ENCODE data around the gene PTBP1. TPM values are rescaled to one million over a fixed set of nuclear protein-coding genes. Genes with fewer than 3 reads are reported as not detected.

PTBP1 gene
- total and polyA plus RNA-seq, 2 of the 13 experiments (the other 11 are each of a cell fraction or from before 2014, with no cell fraction given) = 195 to 288 TPM

GRCh38 chr19:801861-802497 is 4.7 kb downstream of the PTBP1 start (continued):
- TF ChIP-seq LRRFIP1 (CRISPR knock-in tag; conservative IDR thresholded peaks at IDR 0.05) (no peak), NR0B2 (CRISPR knock-in tag; IDR thresholded peaks at IDR 0.05) (no peak), MYNN (CRISPR knock-in tag; IDR thresholded peaks at IDR 0.05; ENCODE audit: low read depth) (no peak), CHD2 (IDR thresholded peaks at IDR 0.05; ENCODE audit: low read depth, low read length) (no peak), SALL1 (CRISPR knock-in tag; IDR thresholded peaks at IDR 0.05) (no peak), ZSCAN29 (CRISPR knock-in tag; conservative IDR thresholded peaks at IDR 0.05) (no peak), ZBTB21 (CRISPR knock-in tag; IDR thresholded peaks at IDR 0.05) (no peak), SMAD3 (CRISPR knock-in tag; IDR thresholded peaks at IDR 0.05) (no peak), SNAPC4 (CRISPR knock-in tag; IDR thresholded peaks at IDR 0.05) (no peak), TBX3 (IDR thresholded peaks at IDR 0.05; ENCODE audit: borderline replicate concordance) (no peak), PLSCR1 (CRISPR knock-in tag; IDR thresholded peaks at IDR 0.05; ENCODE audit: borderline replicate concordance) (no peak), ZEB1 (IDR thresholded peaks at IDR 0.05; ENCODE audit: insufficient replicate concordance, low read depth) (no peak), AGO1 (IDR thresholded peaks at IDR 0.05; ENCODE audit: low read depth, low read length, poor library complexity, severe bottlenecking) (peak; percentile 15), ZNF563 (CRISPR knock-in tag; IDR thresholded peaks at IDR 0.05) (0 out of 2 replicates have a peak, but pooled peaks have one; percentile 23), HMGA1 (CRISPR knock-in tag; conservative IDR thresholded peaks at IDR 0.05) (no peak), AKAP8 (CRISPR knock-in tag; IDR thresholded peaks at IDR 0.05) (0 out of 2 replicates have a peak, but pooled peaks have one; percentile 30)
- TF ChIP-seq, protein P1, sequence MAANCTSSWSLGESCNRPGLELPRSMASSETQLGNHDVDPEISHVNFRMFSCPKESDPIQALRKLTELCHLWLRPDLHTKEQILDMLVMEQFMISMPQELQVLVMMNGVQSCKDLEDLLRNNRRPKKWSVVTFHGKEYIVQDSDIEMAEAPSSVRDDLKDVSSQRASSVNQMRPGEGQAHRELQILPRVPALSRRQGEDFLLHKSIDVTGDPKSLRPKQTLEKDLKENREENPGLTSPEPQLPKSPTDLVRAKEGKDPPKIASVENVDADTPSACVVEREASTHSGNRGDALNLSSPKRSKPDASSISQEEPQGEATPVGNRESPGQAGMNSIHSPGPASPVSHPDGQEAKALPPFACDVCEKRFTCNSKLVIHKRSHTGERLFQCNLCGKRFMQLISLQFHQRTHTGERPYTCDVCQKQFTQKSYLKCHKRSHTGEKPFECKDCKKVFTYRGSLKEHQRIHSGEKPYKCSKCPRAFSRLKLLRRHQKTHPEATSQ (CRISPR knock-in tag; IDR thresholded peaks at IDR 0.05; ENCODE audit: borderline replicate concordance) = no peak
- TF ChIP-seq, protein P2, sequence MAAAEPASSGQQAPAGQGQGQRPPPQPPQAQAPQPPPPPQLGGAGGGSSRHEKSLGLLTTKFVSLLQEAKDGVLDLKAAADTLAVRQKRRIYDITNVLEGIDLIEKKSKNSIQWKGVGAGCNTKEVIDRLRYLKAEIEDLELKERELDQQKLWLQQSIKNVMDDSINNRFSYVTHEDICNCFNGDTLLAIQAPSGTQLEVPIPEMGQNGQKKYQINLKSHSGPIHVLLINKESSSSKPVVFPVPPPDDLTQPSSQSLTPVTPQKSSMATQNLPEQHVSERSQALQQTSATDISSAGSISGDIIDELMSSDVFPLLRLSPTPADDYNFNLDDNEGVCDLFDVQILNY (CRISPR knock-in tag; conservative IDR thresholded peaks at IDR 0.05) = no peak
